Renal pelvis (tissue), 12 donors: ENCODE measurements around the gene SI. TPM values are rescaled to one million over a fixed set of nuclear protein-coding genes. Genes with fewer than 3 reads are reported as not detected.
"Not testable (repeated sequence)": the region's sequence is repeated elsewhere in the genome, so short reads cannot be mapped to it uniquely, and the experiment has no call there.

ENCODE experiments used
- DNase-seq: peaks from one replicate; pipeline ENCODE4 v3.0.0-alpha.2; 2013
- long read RNA-seq, 16 experiments: transcript quantifications; one replicate each; lab custom pipeline, GENCODE V29; 2026
- polyA plus RNA-seq, 3 donors: library from polyadenylated mRNA; unstranded; fragments of 120-200 nt; gene quantifications; one replicate each; pipeline ENCODE4 v1.2.1, GENCODE V29; 2013; ENCODE audit not compliant: insufficient read length in 3 of 3

Gene SI
- polyA plus RNA-seq: under 1 TPM in 1 of 3 donors, not detected in 2; 0.05 TPM
- long read RNA-seq, donor 1: 0 reads
- long read RNA-seq, donor 2: 0 reads
- long read RNA-seq, donor 3: 0 reads
- long read RNA-seq, donor 4: 0 reads
- long read RNA-seq, donor 5: 0 reads
- long read RNA-seq, donor 6: 0 reads
- long read RNA-seq, donor 7: 0 reads
- long read RNA-seq, donor 8: 0 reads
- long read RNA-seq, donor 9: 0 reads
- long read RNA-seq, donor 10: 0 reads
- long read RNA-seq, donor 11: 0 reads
- long read RNA-seq, donor 12: 0 reads
- long read RNA-seq, donor 13: 0 reads
- long read RNA-seq, donor 14: 0 reads
- long read RNA-seq, donor 15, full-length matches to known transcripts: 7 of 13 reads
- long read RNA-seq, donor 15, partial matches to known transcripts: 6 of 13 reads
- long read RNA-seq, donor 15, other reads (novel, unspliced or antisense): 0 of 13 reads
- long read RNA-seq, donor 16: 0 reads

DNA sequence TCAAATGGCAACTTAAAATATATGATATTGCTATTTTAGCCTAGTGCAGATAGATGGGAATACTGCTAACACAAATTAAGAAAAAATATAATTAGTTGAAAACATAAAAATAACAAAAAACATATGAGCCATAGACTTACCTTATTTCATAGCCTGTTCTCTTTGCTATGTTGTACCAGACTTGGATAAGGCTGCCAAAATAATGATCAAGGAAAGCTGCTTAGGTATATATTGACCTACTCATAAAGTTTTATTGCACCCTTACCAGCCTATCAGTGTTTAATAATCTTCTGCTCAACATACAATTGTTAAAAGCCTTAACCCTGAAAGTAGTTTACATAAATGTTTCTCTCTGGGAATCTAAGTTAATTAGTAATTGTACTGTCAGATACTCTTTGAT lies at the start of gene SI:
SI (minus strand) TSS at position 204 of the 400 bp plus-strand sequence. CDS start 2,484 bp downstream, outside the sequence.
- DNase-seq: no peak

- DNase-seq: no peak
Measured at GRCh38 chr3:165125836-165126235, 47.5 kb upstream of the SI start.

GRCh38 chr3:165111401-165111800 lies 33.1 kb upstream of the SI start:
- no peak for DNase-seq

DNA sequence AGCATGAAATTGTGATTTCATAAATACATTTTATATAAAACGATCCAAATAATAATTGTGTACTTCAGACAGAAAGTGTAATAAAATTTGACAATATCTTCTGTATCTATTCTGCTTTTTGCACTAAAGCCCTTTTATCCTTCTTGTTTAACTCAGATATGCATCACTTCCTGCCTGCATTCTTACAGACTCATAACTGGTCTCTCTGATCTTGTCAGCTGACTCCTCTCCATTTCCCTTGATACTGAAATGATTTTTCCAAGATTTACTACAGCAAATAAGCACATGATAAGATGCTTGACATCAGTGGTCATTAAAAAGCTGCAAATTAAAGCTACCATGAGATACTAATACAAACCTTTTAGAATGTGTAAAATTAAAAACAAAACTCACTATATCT lies 25.3 kb upstream of the SI start:
- DNase-seq: no peak

- DNase-seq: no peak
Measured at GRCh38 chr3:165082650-165083049, 4.4 kb upstream of the SI start.

- no peak for DNase-seq
Measured at GRCh38 chr3:165081183-165081582, 2.9 kb upstream of the SI start.

DNA sequence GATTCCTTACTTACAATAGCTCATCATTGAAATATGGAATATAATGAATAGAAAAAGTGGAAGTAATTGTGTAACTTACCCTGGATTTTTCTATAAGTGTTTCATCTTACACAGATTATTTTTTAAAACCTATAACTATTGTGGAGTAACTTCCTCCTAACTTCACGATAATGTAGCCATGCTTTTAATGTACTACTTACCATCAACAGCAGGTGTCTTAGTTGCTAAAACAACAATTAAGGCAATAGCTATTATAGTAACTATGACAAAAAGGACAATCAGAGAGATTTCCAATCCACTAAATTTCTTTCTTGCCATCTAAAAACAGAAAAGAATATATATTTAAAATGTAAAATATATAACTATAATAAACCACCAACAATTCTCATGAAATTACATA lies 2.6 kb downstream of the SI start:
- DNase-seq: no peak

- DNase-seq: no peak
Measured at GRCh38 chr3:165070682-165071081, 7.6 kb downstream of the SI start.

- no peak for DNase-seq
Measured at GRCh38 chr3:165056510-165056909, 21.8 kb downstream of the SI start.

GRCh38 chr3:165040186-165040585 lies 38.1 kb downstream of the SI start:
- no peak for DNase-seq

- no peak for DNase-seq
Measured at GRCh38 chr3:165011557-165011956, 66.7 kb downstream of the SI start.

DNA sequence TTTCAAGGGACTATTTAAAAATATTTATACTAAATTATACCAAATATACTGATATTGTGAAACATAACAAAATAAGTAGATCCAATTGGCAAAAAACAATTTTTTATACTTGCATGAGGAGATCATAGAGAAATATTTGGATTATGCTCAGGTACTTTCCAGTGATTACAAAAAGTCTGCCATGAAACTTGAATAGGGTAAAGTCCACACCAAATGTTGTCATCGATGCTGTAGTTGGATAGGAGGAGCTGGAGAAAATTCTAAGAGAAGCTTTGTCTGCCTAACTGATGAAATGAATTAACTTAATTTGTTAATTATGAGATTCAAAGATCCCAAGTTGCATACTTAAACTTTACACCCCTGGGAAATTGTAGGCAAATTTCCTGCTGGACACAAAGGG lies 93.3 kb downstream of the SI start:
- DNase-seq: no peak

GRCh38 chr3:164962610-164963009 lies 115.7 kb downstream of the SI start:
- no peak for DNase-seq

GRCh38 chr3:164952966-164953365 lies 125.3 kb downstream of the SI start:
- no peak for DNase-seq

GRCh38 chr3:164951403-164951802 lies 126.9 kb downstream of the SI start:
- DNase-seq: not testable (repeated sequence)

DNA sequence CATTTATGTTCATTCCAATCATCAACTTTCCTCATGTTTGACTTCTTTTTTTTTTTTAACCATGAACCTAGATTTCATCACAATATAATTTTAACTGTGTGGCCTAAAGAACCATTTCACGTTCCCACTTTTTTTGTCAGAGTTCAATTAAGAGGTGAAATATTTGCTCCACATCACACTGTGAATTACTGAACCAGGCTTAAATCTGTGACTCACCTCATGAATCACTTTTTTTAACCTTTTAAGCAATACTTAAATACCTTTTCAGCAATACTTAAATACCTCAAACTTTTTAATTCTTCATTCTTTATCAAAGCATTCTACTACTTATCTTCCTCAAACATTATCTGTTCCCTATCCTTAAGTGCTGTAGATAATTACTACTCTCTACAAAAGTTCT lies 137.6 kb downstream of the SI start:
- no peak for DNase-seq

- peak; percentile 35 for DNase-seq
Measured at GRCh38 chr3:164929642-164930041, 148.7 kb downstream of the SI start.

Other genes starting within 250 kb of the SI start
- under 1 TPM; 0.25 to 0.60 (median 0.27) TPM for gene SLITRK3, start 117.9 kb upstream of the SI start, polyA plus RNA-seq